Lower lobe of right lung (tissue), 2 donors: ENCODE measurements around the gene SRRM3. TPM values are rescaled to one million over a fixed set of nuclear protein-coding genes. Genes with fewer than 3 reads are reported as not detected.

ENCODE experiments used
- ATAC-seq, 2 donors: fragments of 200-7000 bp; cut with Tn5 transposase; one replicate each; pipeline ENCODE4 v1.9.1; 2020 to 2022; ENCODE audit warnings: mild to moderate bottlenecking in 2 of 2, moderate library complexity in 2 of 2
- DNase-seq: peaks from one replicate; pipeline ENCODE4 v3.0.0-alpha.2; 2020
- H3K27ac ChIP-seq: fragments of 200-600 bp; one replicate; pipeline ENCODE4 v1.8.0; 2022
- H3K27me3 ChIP-seq: fragments of 200-600 bp; one replicate; pipeline ENCODE4 v1.8.0; 2022; ENCODE audit warnings: low read depth
- H3K36me3 ChIP-seq: fragments of 200-600 bp; one replicate; pipeline ENCODE4 v1.8.0; 2022; ENCODE audit warnings: mild to moderate bottlenecking
- H3K4me1 ChIP-seq: fragments of 200-600 bp; one replicate; pipeline ENCODE4 v1.8.0; 2022
- H3K4me3 ChIP-seq: fragments of 200-600 bp; one replicate; pipeline ENCODE4 v1.8.0; 2022; ENCODE audit warnings: mild to moderate bottlenecking
- H3K9me3 ChIP-seq: fragments of 200-600 bp; one replicate; pipeline ENCODE4 v1.8.0; 2022
- CTCF ChIP-seq: fragments of 200-600 bp; IDR thresholded peaks from one replicate; pipeline ENCODE4 v1.8.0; 2022; ENCODE audit warnings: antibody characterized with exemption, mild to moderate bottlenecking
- intact Hi-C: fragments of 100-400 bp; cut with DNase I; formaldehyde crosslinking; loops from one replicate; pipeline ENCODE4 v1.11.0; 2022
- total RNA-seq: library from RNA; stranded (reverse); fragmentation: NEBNext Ultra II Directional; extraction: Animal tissue kit (Norgen Biotek cat#: 25700); gene quantifications from one replicate; pipeline ENCODE4 v1.2.1, GENCODE V29; 2021
- donor health status: DM: no; HTN: yes; CAD: no; lungs with severe emphysema.

Gene SRRM3
- total RNA-seq, 1 donor from 2014 or later, result 0.86 TPM

GRCh38 chr7:76317782-76318487 is 116.2 kb downstream of the SRRM3 start:
- intact Hi-C loops, result no loop called here
- Histone ChIP-seq H3K4me1 (peaks cover 17% of the 10 kb centered on the region), H3K27ac (peak overlapping the region; percentile 96), H3K27me3 (no peaks in the 10 kb centered on the region), H3K9me3 (no peaks in the 10 kb centered on the region), H3K36me3 (peaks cover 4% of the 10 kb centered on the region), H3K4me3 (peak overlapping the region; percentile 88)
- DNase-seq (peak; percentile 99), ATAC-seq (peak; percentile 97)
- TF ChIP-seq CTCF, result no peak

- Histone ChIP-seq H3K27ac (peak overlapping the region; percentile 96), H3K36me3 (peaks cover 4% of the 10 kb centered on the region), H3K9me3 (no peaks in the 10 kb centered on the region), H3K4me1 (peaks cover 21% of the 10 kb centered on the region), H3K4me3 (peak overlapping the region; percentile 88), H3K27me3 (no peaks in the 10 kb centered on the region)
- ATAC-seq, result peak; percentile 68 to 70
- no peak for TF ChIP-seq CTCF
- peak; percentile 73 for DNase-seq
- intact Hi-C loops, result no loop called here
Observed at GRCh38 chr7:76318488-76319353, 117.0 kb downstream of the SRRM3 start.

GRCh38 chr7:76325092-76325491 is 123.4 kb downstream of the SRRM3 start:
- Histone ChIP-seq H3K4me3 (no peak overlapping the region), H3K27ac (no peak overlapping the region), H3K9me3 (no peaks in the 10 kb centered on the region), H3K36me3 (peaks cover 55% of the 10 kb centered on the region), H3K27me3 (no peaks in the 10 kb centered on the region), H3K4me1 (peaks cover 8% of the 10 kb centered on the region)
- ATAC-seq, result no peak
- DNase-seq, result no peak
- TF ChIP-seq CTCF, result no peak
- intact Hi-C loops, result no loop called here

GRCh38 chr7:76325811-76326210 is 124.1 kb downstream of the SRRM3 start:
- Histone ChIP-seq H3K27ac (no peak overlapping the region), H3K27me3 (no peaks in the 10 kb centered on the region), H3K36me3 (peaks cover 58% of the 10 kb centered on the region), H3K4me3 (no peak overlapping the region), H3K9me3 (no peaks in the 10 kb centered on the region), H3K4me1 (peaks cover 8% of the 10 kb centered on the region)
- no peak for ATAC-seq
- intact Hi-C loops, result no loop called here
- TF ChIP-seq CTCF, result no peak
- DNase-seq, result no peak

GRCh38 chr7:76326646-76327233 is 125.0 kb downstream of the SRRM3 start:
- Histone ChIP-seq H3K9me3 (no peaks in the 10 kb centered on the region), H3K36me3 (peaks cover 58% of the 10 kb centered on the region), H3K4me1 (peaks cover 13% of the 10 kb centered on the region), H3K4me3 (no peak overlapping the region), H3K27ac (no peak overlapping the region), H3K27me3 (no peaks in the 10 kb centered on the region)
- ATAC-seq, result no peak
- no peak for DNase-seq
- TF ChIP-seq CTCF, result no peak
- intact Hi-C loops, result no loop called here
